GM19238 (cell line): ENCODE measurements around the gene PHLPP2.

Source experiments
- DNase-seq: peaks from one replicate; pipeline ENCODE4 v3.0.0; 2011; ENCODE audit warnings: low spot score; ENCODE audit not compliant: insufficient read length

Gene PHLPP2

GRCh38 chr16:71669926-71670536 lies 54.5 kb downstream of the PHLPP2 start:
- no peak for DNase-seq

- DNase-seq: no peak
These were observed 57.4 kb downstream of the PHLPP2 start for GRCh38 chr16:71666928-71667707.

GRCh38 chr16:71666264-71666663 lies 58.2 kb downstream of the PHLPP2 start:
- DNase-seq: no peak

GRCh38 chr16:71659471-71659870 lies 65.0 kb downstream of the PHLPP2 start:
- no peak for DNase-seq

GRCh38 chr16:71658771-71659170 lies 65.7 kb downstream of the PHLPP2 start:
- DNase-seq: no peak

- DNase-seq: no peak
These were observed 74.8 kb downstream of the PHLPP2 start for GRCh38 chr16:71649704-71650103.

GRCh38 chr16:71648921-71649320 lies 75.6 kb downstream of the PHLPP2 start:
- no peak for DNase-seq

GRCh38 chr16:71648162-71648561 lies 76.3 kb downstream of the PHLPP2 start:
- no peak for DNase-seq

- DNase-seq: no peak
These were observed 77.1 kb downstream of the PHLPP2 start for GRCh38 chr16:71647391-71647790.

GRCh38 chr16:71645450-71645849 lies 79.1 kb downstream of the PHLPP2 start:
- no peak for DNase-seq

GRCh38 chr16:71637398-71637797 lies 87.1 kb downstream of the PHLPP2 start:
- no peak for DNase-seq

GRCh38 chr16:71635632-71636031 lies 88.9 kb downstream of the PHLPP2 start:
- DNase-seq: no peak

GRCh38 chr16:71631776-71632175 lies 92.7 kb downstream of the PHLPP2 start:
- DNase-seq: no peak

- DNase-seq: no peak
These were observed 93.7 kb downstream of the PHLPP2 start for GRCh38 chr16:71630808-71631207.

- DNase-seq: no peak
These were observed 95.1 kb downstream of the PHLPP2 start for GRCh38 chr16:71629278-71630016.

GRCh38 chr16:71628810-71629209 lies 95.7 kb downstream of the PHLPP2 start:
- DNase-seq: no peak

GRCh38 chr16:71627731-71628181 lies 96.7 kb downstream of the PHLPP2 start:
- no peak for DNase-seq

- DNase-seq: no peak
These were observed 97.7 kb downstream of the PHLPP2 start for GRCh38 chr16:71626858-71627213.

- DNase-seq: no peak
These were observed 98.3 kb downstream of the PHLPP2 start, which contains the start of gene MARVELD3 for GRCh38 chr16:71626018-71626857. MARVELD3 (plus strand) TSS chr16:71626184; CDS start chr16:71626230, 46 bp downstream.

GRCh38 chr16:71625113-71625850 lies 99.2 kb downstream of the PHLPP2 start:
- DNase-seq: no peak

- DNase-seq: no peak
These were observed 100.9 kb downstream of the PHLPP2 start for GRCh38 chr16:71623597-71623996.
